PC-3 (cell line): ENCODE results near the gene SF3B6. TPM values are rescaled to one million over a fixed set of nuclear protein-coding genes. Genes with fewer than 3 reads are reported as not detected.

Experiments
- ATAC-seq: fragments of 200-7000 bp; cut with Tn5 transposase; 2 replicates; pipeline ENCODE4 v1.9.1; 2020; ENCODE audit warnings: mild to moderate bottlenecking, moderate library complexity
- BruUV-seq: library from RNA; stranded (reverse); fragments of 400-500 nt; replicated peaks from 2 replicates; lab custom pipeline; 2021; lab: Mats Ljungman, UMichigan
- CTCF ChIA-PET: fragments of 300-600 bp; sonication (Branson Sonifier 250); formaldehyde crosslinking; loops from one replicate; lab custom pipeline; 2022; ENCODE audit warnings: antibody characterized with exemption; lab: Charles Lee
- POLR2A ChIA-PET: fragments of 300-600 bp; sonication (Branson Sonifier 250); formaldehyde crosslinking; loops from one replicate; lab custom pipeline; 2022; ENCODE audit warnings: antibody characterized with exemption; ENCODE audit not compliant: unreplicated experiment; lab: Charles Lee
- DNase-seq: peaks from one replicate; pipeline ENCODE4 v3.0.0-alpha.2; 2015
- H2AFZ ChIP-seq: fragments of 300-600 bp; sonication (generic); 2 replicates; pipeline ENCODE4 v1.6.0; 2016; ENCODE audit warnings: antibody characterized with exemption, low read length
- H3F3A ChIP-seq: fragments of 300-600 bp; sonication (generic); one replicate; pipeline ENCODE4 v1.6.0; 2017; ENCODE audit warnings: antibody characterized with exemption, low read length, control low read depth, mild to moderate bottlenecking; ENCODE audit not compliant: unreplicated experiment
- H3K27ac ChIP-seq: fragments of 300-600 bp; sonication (generic); 2 replicates; pipeline ENCODE4 v1.5.1; 2016; ENCODE audit warnings: mild to moderate bottlenecking, low read length
- H3K27me3 ChIP-seq: fragments of 300-600 bp; sonication (generic); 2 replicates; pipeline ENCODE4 v1.6.1; 2016; ENCODE audit warnings: low read length, mixed read lengths
- H3K36me3 ChIP-seq: fragments of 300-600 bp; sonication (generic); 2 replicates; pipeline ENCODE4 v1.6.1; 2016; ENCODE audit warnings: low read depth, mixed run types, low read length, mixed read lengths
- H3K4me1 ChIP-seq: fragments of 300-600 bp; sonication (generic); 2 replicates; pipeline ENCODE4 v1.5.1; 2016; ENCODE audit warnings: low read length; ENCODE audit not compliant: insufficient read depth
- H3K4me2 ChIP-seq: fragments of 300-600 bp; sonication (generic); 2 replicates; pipeline ENCODE4 v1.6.0; 2016; ENCODE audit warnings: low read length
- H3K4me3 ChIP-seq: fragments of 300-600 bp; sonication (generic); 2 replicates; pipeline ENCODE4 v1.5.1; 2016; ENCODE audit warnings: mild to moderate bottlenecking, low read length, mixed read lengths
- H3K79me2 ChIP-seq: fragments of 300-600 bp; sonication (generic); 2 replicates; pipeline ENCODE4 v1.6.1; 2017; ENCODE audit warnings: low read length, mixed read lengths
- H3K9ac ChIP-seq: fragments of 300-600 bp; sonication (generic); 2 replicates; pipeline ENCODE4 v1.6.0; 2016; ENCODE audit warnings: mild to moderate bottlenecking, low read length
- H3K9me2 ChIP-seq: fragments of 300-600 bp; sonication (generic); replicated peaks from 2 replicates; pipeline ENCODE4 v1.6.1; 2016; ENCODE audit warnings: mixed run types, low read length, mixed read lengths
- H3K9me3 ChIP-seq: fragments of 300-600 bp; sonication (generic); 2 replicates; pipeline ENCODE4 v1.6.1; 2016; ENCODE audit warnings: low read length, mixed read lengths
- H4K20me1 ChIP-seq: fragments of 300-600 bp; sonication (generic); 2 replicates; pipeline ENCODE4 v1.6.1; 2016; ENCODE audit warnings: low read length, mixed read lengths
- EZH2 ChIP-seq: fragments of 300-600 bp; sonication (generic); IDR thresholded peaks from one replicate; pipeline ENCODE4 v1.6.1; 2017; ENCODE audit warnings: antibody characterized with exemption, mild to moderate bottlenecking, low read length; ENCODE audit not compliant: unreplicated experiment
- EZH2phosphoT487 ChIP-seq: fragments of 300-600 bp; sonication (generic); IDR thresholded peaks from 2 replicates; pipeline ENCODE4 v1.6.1; 2018; ENCODE audit warnings: mild to moderate bottlenecking, antibody characterized with exemption, low read length, borderline replicate concordance
- intact Hi-C: fragments of 100-400 bp; cut with micrococcal nuclease; formaldehyde crosslinking; loops from 2 replicates; pipeline ENCODE4 v1.9.0; 2023
- total RNA-seq: library from RNA; depleted of rRNA; stranded (reverse); fragments of >200 nt; gene quantifications from 2 replicates; pipeline ENCODE4 v1.2.3, GENCODE V29; 2014
- TF ChIP-seq, protein P1 (sequence below): fragments of 300-600 bp; sonication (generic); conservative IDR thresholded peaks from 2 replicates; pipeline ENCODE4 v1.5.1; 2017; ENCODE audit warnings: antibody characterized with exemption, low read depth, mild to moderate bottlenecking, low read length

Gene SF3B6
- total RNA-seq, 1 experiment from 2014 or later, result 220 TPM

- no peak for TF ChIP-seq EZH2phosphoT487
- TF ChIP-seq, protein P1, sequence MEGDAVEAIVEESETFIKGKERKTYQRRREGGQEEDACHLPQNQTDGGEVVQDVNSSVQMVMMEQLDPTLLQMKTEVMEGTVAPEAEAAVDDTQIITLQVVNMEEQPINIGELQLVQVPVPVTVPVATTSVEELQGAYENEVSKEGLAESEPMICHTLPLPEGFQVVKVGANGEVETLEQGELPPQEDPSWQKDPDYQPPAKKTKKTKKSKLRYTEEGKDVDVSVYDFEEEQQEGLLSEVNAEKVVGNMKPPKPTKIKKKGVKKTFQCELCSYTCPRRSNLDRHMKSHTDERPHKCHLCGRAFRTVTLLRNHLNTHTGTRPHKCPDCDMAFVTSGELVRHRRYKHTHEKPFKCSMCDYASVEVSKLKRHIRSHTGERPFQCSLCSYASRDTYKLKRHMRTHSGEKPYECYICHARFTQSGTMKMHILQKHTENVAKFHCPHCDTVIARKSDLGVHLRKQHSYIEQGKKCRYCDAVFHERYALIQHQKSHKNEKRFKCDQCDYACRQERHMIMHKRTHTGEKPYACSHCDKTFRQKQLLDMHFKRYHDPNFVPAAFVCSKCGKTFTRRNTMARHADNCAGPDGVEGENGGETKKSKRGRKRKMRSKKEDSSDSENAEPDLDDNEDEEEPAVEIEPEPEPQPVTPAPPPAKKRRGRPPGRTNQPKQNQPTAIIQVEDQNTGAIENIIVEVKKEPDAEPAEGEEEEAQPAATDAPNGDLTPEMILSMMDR, result no peak
- TF ChIP-seq EZH2, result no peak
- no TSS peak for BruUV-seq
- Histone ChIP-seq H3K9me2 (no peaks in the 10 kb centered on the region), H4K20me1 (0 out of 2 replicates have a peak, but pooled peaks cover 3% of the 10 kb centered on the region), H3K27me3 (no peaks in the 10 kb centered on the region), H3K9me3 (no peaks in the 10 kb centered on the region), H3K4me3 (no peak overlapping the region), H3K4me2 (no peak overlapping the region), H3K79me2 (peaks cover 39% of the 10 kb centered on the region), H3K4me1 (peaks cover 5% of the 10 kb centered on the region), H3K9ac (no peak overlapping the region), H3F3A (no peaks in the 10 kb centered on the region), H3K27ac (no peak overlapping the region), H2AFZ (no peak overlapping the region), H3K36me3 (peaks cover 32% of the 10 kb centered on the region)
- ChIA-PET POLR2A (no interaction called here), CTCF (no interaction called here)
- DNase-seq (no peak), ATAC-seq (no peak)
- intact Hi-C loops, result no loop called here
These were observed 3.9 kb downstream of the SF3B6 start for GRCh38 chr2:24072259-24072658.

DNA sequence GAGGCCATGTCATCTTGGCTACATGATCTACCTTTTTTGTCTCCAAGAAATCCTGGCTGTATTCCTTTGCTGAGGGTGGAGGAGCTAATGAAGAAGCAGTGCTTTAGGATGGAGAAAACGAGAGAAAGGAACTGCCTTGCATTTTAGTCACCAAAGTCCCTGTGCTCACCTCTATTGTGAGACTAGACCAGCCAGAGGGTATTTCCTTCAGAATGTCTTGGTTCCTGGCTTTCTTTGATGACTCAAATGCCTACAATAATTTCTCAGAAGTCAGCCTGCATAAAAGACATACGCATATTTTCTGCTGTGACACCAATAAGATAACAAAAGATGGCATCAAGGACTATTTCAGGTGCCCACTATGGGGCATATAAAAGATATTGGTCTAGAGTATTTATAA, 10.8 kb downstream of the SF3B6 start:
- ChIA-PET CTCF (no interaction called here), POLR2A (no interaction called here)
- Histone ChIP-seq H3K9me3 (no peaks in the 10 kb centered on the region), H3K79me2 (no peaks in the 10 kb centered on the region), H3K9me2 (no peaks in the 10 kb centered on the region), H4K20me1 (no peaks in the 10 kb centered on the region), H3K36me3 (peaks cover 15% of the 10 kb centered on the region), H2AFZ (no peak overlapping the region), H3K9ac (no peak overlapping the region), H3K27ac (no peak overlapping the region), H3K4me2 (no peak overlapping the region), H3K4me1 (no peaks in the 10 kb centered on the region), H3K4me3 (no peak overlapping the region), H3K27me3 (no peaks in the 10 kb centered on the region), H3F3A (no peaks in the 10 kb centered on the region)
- TF ChIP-seq EZH2 (no peak), EZH2phosphoT487 (no peak)
- TF ChIP-seq, protein P1, result no peak
- ATAC-seq (no peak), DNase-seq (no peak)
- intact Hi-C loops, result no loop called here
- BruUV-seq, result no TSS peak

GRCh38 chr2:24058564-24059271, 17.4 kb downstream of the SF3B6 start:
- Histone ChIP-seq H3K36me3 (no peaks in the 10 kb centered on the region), H4K20me1 (no peaks in the 10 kb centered on the region), H3K9me2 (no peaks in the 10 kb centered on the region), H3K79me2 (no peaks in the 10 kb centered on the region), H3K4me1 (no peaks in the 10 kb centered on the region), H3F3A (no peaks in the 10 kb centered on the region), H3K9me3 (no peaks in the 10 kb centered on the region), H3K4me3 (no peak overlapping the region), H3K27ac (no peak overlapping the region), H3K27me3 (no peaks in the 10 kb centered on the region), H2AFZ (no peak overlapping the region), H3K9ac (no peak overlapping the region), H3K4me2 (no peak overlapping the region)
- TF ChIP-seq, protein P1, result no peak
- TF ChIP-seq EZH2, result no peak
- no peak for TF ChIP-seq EZH2phosphoT487
- no peak for DNase-seq
- ChIA-PET POLR2A (no interaction called here), CTCF (no interaction called here)
- ATAC-seq, result no peak
- intact Hi-C loops, result no loop called here
- BruUV-seq, result no TSS peak
